ENCODE data around the gene CACNA1E.

The CACNA1E gene

GRCh38 chr1:181476581-181476980, 6.7 kb upstream of the CACNA1E start:
- TF ChIP-seq MYC (IDR thresholded peaks at IDR 0.05; ENCODE audit: low read depth, low read length) (no peak), CTCF (IDR thresholded peaks at IDR 0.05; ENCODE audit: low read depth, low read length) (no peak), MAX (IDR thresholded peaks at IDR 0.05; ENCODE audit: low read depth, low read length) (no peak), POLR2A (IDR thresholded peaks at IDR 0.05; ENCODE audit: extremely low read depth, insufficient read length) (no peak)
- no peak overlapping the region for H3K4me3 ChIP-seq (ENCODE audit: low read depth, low read length)
- DNase-seq (ENCODE audit: low read depth): no peak

- no peak for DNase-seq (ENCODE audit: low read depth)
- H3K4me3 ChIP-seq (ENCODE audit: low read depth, low read length): no peak overlapping the region
- TF ChIP-seq MYC (IDR thresholded peaks at IDR 0.05; ENCODE audit: low read depth, low read length) (no peak), CTCF (IDR thresholded peaks at IDR 0.05; ENCODE audit: low read depth, low read length) (no peak), POLR2A (IDR thresholded peaks at IDR 0.05; ENCODE audit: extremely low read depth, insufficient read length) (no peak), MAX (IDR thresholded peaks at IDR 0.05; ENCODE audit: low read depth, low read length) (no peak)
These were observed 5.0 kb upstream of the CACNA1E start for GRCh38 chr1:181478306-181478705.

- no peak for TF ChIP-seq POLR2A (IDR thresholded peaks at IDR 0.05; ENCODE audit: extremely low read depth, insufficient read length)
- TF ChIP-seq MAX (IDR thresholded peaks at IDR 0.05; ENCODE audit: low read depth, low read length): peak; percentile 71
- peak; percentile 71 for TF ChIP-seq CTCF (IDR thresholded peaks at IDR 0.05; ENCODE audit: low read depth, low read length)
- TF ChIP-seq MYC (IDR thresholded peaks at IDR 0.05; ENCODE audit: low read depth, low read length): peak; percentile 45; the same call in 1 of the 2 replicates
- H3K4me3 ChIP-seq (ENCODE audit: low read depth, low read length): no peak overlapping the region
- DNase-seq (ENCODE audit: low read depth): peak; percentile 78
These were observed 4.1 kb upstream of the CACNA1E start for GRCh38 chr1:181479137-181479745.

GRCh38 chr1:181482001-181482430, 1.3 kb upstream of the CACNA1E start:
- TF ChIP-seq MYC (IDR thresholded peaks at IDR 0.05; ENCODE audit: low read depth, low read length) (no peak), CTCF (IDR thresholded peaks at IDR 0.05; ENCODE audit: low read depth, low read length) (no peak), POLR2A (IDR thresholded peaks at IDR 0.05; ENCODE audit: extremely low read depth, insufficient read length) (no peak), MAX (IDR thresholded peaks at IDR 0.05; ENCODE audit: low read depth, low read length) (no peak)
- no peak overlapping the region for H3K4me3 ChIP-seq (ENCODE audit: low read depth, low read length)
- DNase-seq (ENCODE audit: low read depth): no peak

GRCh38 chr1:181482521-181483284, 614 bp upstream of the CACNA1E start:
- TF ChIP-seq MYC (IDR thresholded peaks at IDR 0.05; ENCODE audit: low read depth, low read length) (no peak), POLR2A (IDR thresholded peaks at IDR 0.05; ENCODE audit: extremely low read depth, insufficient read length) (no peak), CTCF (IDR thresholded peaks at IDR 0.05; ENCODE audit: low read depth, low read length) (no peak), MAX (IDR thresholded peaks at IDR 0.05; ENCODE audit: low read depth, low read length) (no peak)
- H3K4me3 ChIP-seq (ENCODE audit: low read depth, low read length): no peak overlapping the region
- DNase-seq (ENCODE audit: low read depth): peak; percentile 58
